B cell (primary cell): ENCODE measurements around the gene TNFRSF6B. TPM values are rescaled to one million over a fixed set of nuclear protein-coding genes. Genes with fewer than 3 reads are reported as not detected.

ENCODE experiments used
- ATAC-seq: fragments of 200-7000 bp; cut with Tn5 transposase; one replicate; pipeline ENCODE4 v1.10.0; 2021; ENCODE audit warnings: low read depth, mild to moderate bottlenecking, moderate number of reproducible peaks, moderate library complexity
- CTCF ChIA-PET: fragments of 350-600 bp; sonication (Branson Sonifier 250); formaldehyde crosslinking; loops from one replicate; lab custom pipeline; 2021; ENCODE audit warnings: antibody characterized with exemption, inconsistent platforms; lab: Charles Lee
- POLR2A ChIA-PET: fragments of 350-600 bp; sonication (Branson Sonifier 250); formaldehyde crosslinking; loops from one replicate; lab custom pipeline; 2021; ENCODE audit warnings: antibody characterized with exemption; lab: Charles Lee
- DNase-seq: peaks from one replicate; pipeline ENCODE4 v3.0.0; 2013
- H2AFZ ChIP-seq: 2 replicates; pipeline ENCODE4 v1.6.1; 2012; ENCODE audit warnings: mild to moderate bottlenecking, low read depth, low read length; ENCODE audit not compliant: insufficient read depth, poor library complexity, severe bottlenecking
- H3K27ac ChIP-seq, 2 donors: 1 replicate in 1 of 2; 2 replicates in 1 of 2; pipeline ENCODE4 v1.5.1; 2012 to 2013; ENCODE audit warnings: low read length in 2 of 2, mild to moderate bottlenecking in 2 of 2, moderate library complexity in 1 of 2
- H3K27me3 ChIP-seq, 4 experiments: fragments of 200-600 bp in 1 of 4; sonication (generic) in 1 of 4; replicated peaks in 1 of 4; 1 replicate in 2 of 4; 2 replicates in 2 of 4; pipeline versions ENCODE4 v1.6.1 to v1.7.0; 2013 to 2016; ENCODE audit warnings: low read length in 3 of 4, mild to moderate bottlenecking in 2 of 4, mixed read lengths in 1 of 4, moderate library complexity in 1 of 4; ENCODE audit not compliant: insufficient read depth in 4 of 4, control insufficient read depth in 3 of 4; ENCODE audit errors: control extremely low read depth in 1 of 4
- H3K36me3 ChIP-seq, 2 experiments: replicated peaks in 1 of 2; 1 replicate in 1 of 2; 2 replicates in 1 of 2; pipeline versions ENCODE4 v1.6.1 to v1.7.1; 2013; ENCODE audit warnings: low read length in 1 of 2; ENCODE audit not compliant: insufficient read depth in 2 of 2, control insufficient read depth in 1 of 2; ENCODE audit errors: control extremely low read depth in 1 of 2, extremely low read depth in 1 of 2
- H3K4me1 ChIP-seq, 2 donors: fragments of 200-600 bp in 1 of 2; sonication (generic) in 1 of 2; 1 replicate in 1 of 2; 2 replicates in 1 of 2; pipeline versions ENCODE4 v1.5.1 to v1.6.1; 2013 to 2017; ENCODE audit warnings: low read length in 2 of 2; ENCODE audit not compliant: control insufficient read depth in 2 of 2, insufficient read depth in 2 of 2
- H3K4me2 ChIP-seq: replicated peaks from 2 replicates; pipeline ENCODE3; 2012; ENCODE audit warnings: mild to moderate bottlenecking, low read depth, low read length; ENCODE audit not compliant: poor library complexity, severe bottlenecking
- H3K4me3 ChIP-seq, 5 experiments: fragments of 200-600 bp in 1 of 5; sonication (generic) in 1 of 5; 1 replicate in 3 of 5; 2 replicates in 2 of 5; pipeline versions ENCODE4 v1.5.1 to v1.7.0; 2011 to 2016; ENCODE audit warnings: low read length in 4 of 5, mild to moderate bottlenecking in 4 of 5, low read depth in 2 of 5, control low read depth in 1 of 5, moderate library complexity in 1 of 5; ENCODE audit not compliant: insufficient read depth in 1 of 5; ENCODE audit errors: control extremely low read depth in 1 of 5, extremely low read depth in 1 of 5
- H3K79me2 ChIP-seq: fragments of 200-600 bp; sonication (generic); one replicate; pipeline ENCODE4 v1.6.0; 2016; ENCODE audit warnings: low read length; ENCODE audit not compliant: control insufficient read depth, insufficient read depth
- H3K9ac ChIP-seq: fragments of 200-600 bp; sonication (generic); 2 replicates; pipeline ENCODE4 v1.6.1; 2017; ENCODE audit warnings: mild to moderate bottlenecking, low read length, moderate library complexity
- H3K9me3 ChIP-seq, 3 donors: one replicate each; pipeline versions ENCODE4 v1.6.1 to v1.7.1; 2013; ENCODE audit warnings: low read length in 2 of 3; ENCODE audit not compliant: control insufficient read depth in 2 of 3, insufficient read depth in 1 of 3; ENCODE audit errors: control extremely low read depth in 1 of 3
- H4K20me1 ChIP-seq: 2 replicates; pipeline ENCODE4 v1.6.0; 2012; ENCODE audit warnings: mild to moderate bottlenecking, low read length; ENCODE audit not compliant: insufficient read depth, control insufficient read depth, poor library complexity, severe bottlenecking
- H3K27ac Mint-ChIP-seq: one replicate; pipeline ENCODE4 v1.8.0; 2021; ENCODE audit warnings: mixed read lengths
- H3K27me3 Mint-ChIP-seq: one replicate; pipeline ENCODE4 v1.8.0; 2021; ENCODE audit warnings: mixed read lengths
- H3K4me1 Mint-ChIP-seq: one replicate; pipeline ENCODE4 v1.8.0; 2021; ENCODE audit warnings: mixed read lengths
- H3K4me3 Mint-ChIP-seq: one replicate; pipeline ENCODE4 v1.8.0; 2021; ENCODE audit warnings: mixed read lengths
- H3K9me3 Mint-ChIP-seq: one replicate; pipeline ENCODE4 v1.8.0; 2022; ENCODE audit warnings: mixed read lengths; ENCODE audit not compliant: insufficient read depth
- EZH2 ChIP-seq: IDR thresholded peaks from 2 replicates; pipeline ENCODE4 v1.6.1; 2012; ENCODE audit warnings: borderline replicate concordance, low read depth, mild to moderate bottlenecking, moderate library complexity, low read length; ENCODE audit not compliant: insufficient read depth, poor library complexity, severe bottlenecking
- WGBS: methylation state at CpG from one replicate; pipeline ENCODE4 v1.1.5; 2013; ENCODE audit warnings: missing lambda C conversion rate; ENCODE audit not compliant: insufficient coverage; 5-methylcytosine and 5-hydroxymethylcytosine counted together
- intact Hi-C: fragments of 100-400 bp; cut with micrococcal nuclease; formaldehyde crosslinking; loops from one replicate; pipeline ENCODE4 v1.10.0; 2022
- polyA plus RNA-seq: library from polyadenylated mRNA; depleted of rRNA; stranded (reverse); fragments of >200 nt; gene quantifications from 2 replicates; pipeline ENCODE4 v1.2.3, GENCODE V29; 2012
- total RNA-seq, 2 donors: library from RNA; stranded (reverse); fragments of 120-200 nt in 1 of 2; gene quantifications; 1 replicate in 1 of 2; 2 replicates in 1 of 2; pipeline versions ENCODE4 v1.2.3 to v1.2.4, GENCODE V29; 2013 to 2022
- TF ChIP-seq, protein P1 (sequence below): fragments of 200-600 bp; IDR thresholded peaks from one replicate; pipeline ENCODE4 v1.8.0; 2022; ENCODE audit warnings: antibody characterized with exemption, mild to moderate bottlenecking

Gene TNFRSF6B
- total and polyA plus RNA-seq, 2 donors (not counting 1 experiment from before 2014, with no cell fraction given), result 6.7 TPM; not detected in 1

GRCh38 chr20:63700199-63701050, 4.0 kb downstream of the TNFRSF6B start:
- H3K9ac ChIP-seq, result no peak overlapping the region
- WGBS, result 98% methylated on average over 36 of the region's 43 CpGs
- no peak overlapping the region for H3K27ac Mint-ChIP-seq

GRCh38 chr20:63701051-63701328, 4.5 kb downstream of the TNFRSF6B start:
- ChIA-PET CTCF (no interaction called here), POLR2A (no interaction called here)
- Histone ChIP-seq H3K4me1 (peaks cover 17 to 18% of the 10 kb centered on the region in 2 donors), H3K4me2 (no peak overlapping the region), H3K36me3 (peaks cover 0 to 21% of the 10 kb centered on the region in 2 experiments), H3K4me3 (no peak overlapping the region), H3K9ac (no peak overlapping the region), H2AFZ (no peak overlapping the region), H3K79me2 (peaks cover 86% of the 10 kb centered on the region), H3K9me3 (no peaks in the 10 kb centered on the region), H3K27me3 (peaks cover 0 to 3% (median 0%) of the 10 kb centered on the region in 4 experiments), H4K20me1 (peaks cover 99% of the 10 kb centered on the region), H3K27ac (no peak overlapping the region)
- H3K9me3 Mint-ChIP-seq, result no peaks in the 10 kb centered on the region
- H3K27me3 Mint-ChIP-seq, result no peaks in the 10 kb centered on the region
- no peak for ATAC-seq
- TF ChIP-seq, protein P1, sequence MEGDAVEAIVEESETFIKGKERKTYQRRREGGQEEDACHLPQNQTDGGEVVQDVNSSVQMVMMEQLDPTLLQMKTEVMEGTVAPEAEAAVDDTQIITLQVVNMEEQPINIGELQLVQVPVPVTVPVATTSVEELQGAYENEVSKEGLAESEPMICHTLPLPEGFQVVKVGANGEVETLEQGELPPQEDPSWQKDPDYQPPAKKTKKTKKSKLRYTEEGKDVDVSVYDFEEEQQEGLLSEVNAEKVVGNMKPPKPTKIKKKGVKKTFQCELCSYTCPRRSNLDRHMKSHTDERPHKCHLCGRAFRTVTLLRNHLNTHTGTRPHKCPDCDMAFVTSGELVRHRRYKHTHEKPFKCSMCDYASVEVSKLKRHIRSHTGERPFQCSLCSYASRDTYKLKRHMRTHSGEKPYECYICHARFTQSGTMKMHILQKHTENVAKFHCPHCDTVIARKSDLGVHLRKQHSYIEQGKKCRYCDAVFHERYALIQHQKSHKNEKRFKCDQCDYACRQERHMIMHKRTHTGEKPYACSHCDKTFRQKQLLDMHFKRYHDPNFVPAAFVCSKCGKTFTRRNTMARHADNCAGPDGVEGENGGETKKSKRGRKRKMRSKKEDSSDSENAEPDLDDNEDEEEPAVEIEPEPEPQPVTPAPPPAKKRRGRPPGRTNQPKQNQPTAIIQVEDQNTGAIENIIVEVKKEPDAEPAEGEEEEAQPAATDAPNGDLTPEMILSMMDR, result no peak
- TF ChIP-seq EZH2, result no peak
- no peak for DNase-seq
- H3K27ac Mint-ChIP-seq, result no peak overlapping the region
- intact Hi-C loops, result no loop called here
- H3K4me1 Mint-ChIP-seq, result peaks cover 16% of the 10 kb centered on the region
- no peak overlapping the region for H3K4me3 Mint-ChIP-seq
- WGBS, result 84% methylated on average over 5 of the region's 5 CpGs

More at GRCh38 chr20:63700199-63701050, 4.0 kb downstream of the TNFRSF6B start:
- no peaks in the 10 kb centered on the region for H3K9me3 ChIP-seq
- H3K9me3 Mint-ChIP-seq, result no peaks in the 10 kb centered on the region
- no peak overlapping the region for H3K4me3 ChIP-seq
- H3K4me1 Mint-ChIP-seq, result peaks cover 16% of the 10 kb centered on the region
- TF ChIP-seq, protein P1, result no peak
- TF ChIP-seq EZH2, result no peak
- no peak overlapping the region for H3K4me2 ChIP-seq
- H4K20me1 ChIP-seq, result peaks cover 99% of the 10 kb centered on the region
- no peaks in the 10 kb centered on the region for H3K27me3 Mint-ChIP-seq
- H3K27ac ChIP-seq, result no peak overlapping the region
- DNase-seq (peak; percentile 10), ATAC-seq (no peak)
- peaks cover 80% of the 10 kb centered on the region for H3K79me2 ChIP-seq
- POLR2A ChIA-PET, result no interaction called here
- intact Hi-C loops, result no loop called here
- peaks cover 0 to 16% of the 10 kb centered on the region in 2 experiments for H3K36me3 ChIP-seq
- peaks cover 0 to 3% (median 0%) of the 10 kb centered on the region in 4 experiments for H3K27me3 ChIP-seq
- H3K4me3 Mint-ChIP-seq, result no peak overlapping the region
- peaks cover 18% of the 10 kb centered on the region in 2 donors for H3K4me1 ChIP-seq
- CTCF ChIA-PET, result no interaction called here
- H2AFZ ChIP-seq, result no peak overlapping the region
